B cell (primary cell): ENCODE data around the gene MYO19. TPM values are rescaled to one million over a fixed set of nuclear protein-coding genes. Genes with fewer than 3 reads are reported as not detected.

Source experiments
- ATAC-seq: fragments of 200-7000 bp; cut with Tn5 transposase; one replicate; pipeline ENCODE4 v1.10.0; 2021; ENCODE audit warnings: low read depth, mild to moderate bottlenecking, moderate number of reproducible peaks, moderate library complexity
- CTCF ChIA-PET: fragments of 350-600 bp; sonication (Branson Sonifier 250); formaldehyde crosslinking; loops from one replicate; lab custom pipeline; 2021; ENCODE audit warnings: antibody characterized with exemption, inconsistent platforms; lab: Charles Lee
- POLR2A ChIA-PET: fragments of 350-600 bp; sonication (Branson Sonifier 250); formaldehyde crosslinking; loops from one replicate; lab custom pipeline; 2021; ENCODE audit warnings: antibody characterized with exemption; lab: Charles Lee
- DNase-seq: peaks from one replicate; pipeline ENCODE4 v3.0.0; 2013
- H2AFZ ChIP-seq: 2 replicates; pipeline ENCODE4 v1.6.1; 2012; ENCODE audit warnings: mild to moderate bottlenecking, low read depth, low read length; ENCODE audit not compliant: insufficient read depth, poor library complexity, severe bottlenecking
- H3K27ac ChIP-seq, 2 donors: 1 replicate in 1 of 2; 2 replicates in 1 of 2; pipeline ENCODE4 v1.5.1; 2012 to 2013; ENCODE audit warnings: low read length in 2 of 2, mild to moderate bottlenecking in 2 of 2, moderate library complexity in 1 of 2
- H3K27me3 ChIP-seq, 4 experiments: fragments of 200-600 bp in 1 of 4; sonication (generic) in 1 of 4; replicated peaks in 1 of 4; 1 replicate in 2 of 4; 2 replicates in 2 of 4; pipeline versions ENCODE4 v1.6.1 to v1.7.0; 2013 to 2016; ENCODE audit warnings: low read length in 3 of 4, mild to moderate bottlenecking in 2 of 4, mixed read lengths in 1 of 4, moderate library complexity in 1 of 4; ENCODE audit not compliant: insufficient read depth in 4 of 4, control insufficient read depth in 3 of 4; ENCODE audit errors: control extremely low read depth in 1 of 4
- H3K36me3 ChIP-seq, 2 experiments: replicated peaks in 1 of 2; 1 replicate in 1 of 2; 2 replicates in 1 of 2; pipeline versions ENCODE4 v1.6.1 to v1.7.1; 2013; ENCODE audit warnings: low read length in 1 of 2; ENCODE audit not compliant: insufficient read depth in 2 of 2, control insufficient read depth in 1 of 2; ENCODE audit errors: control extremely low read depth in 1 of 2, extremely low read depth in 1 of 2
- H3K4me1 ChIP-seq, 2 donors: fragments of 200-600 bp in 1 of 2; sonication (generic) in 1 of 2; 1 replicate in 1 of 2; 2 replicates in 1 of 2; pipeline versions ENCODE4 v1.5.1 to v1.6.1; 2013 to 2017; ENCODE audit warnings: low read length in 2 of 2; ENCODE audit not compliant: control insufficient read depth in 2 of 2, insufficient read depth in 2 of 2
- H3K4me2 ChIP-seq: replicated peaks from 2 replicates; pipeline ENCODE3; 2012; ENCODE audit warnings: mild to moderate bottlenecking, low read depth, low read length; ENCODE audit not compliant: poor library complexity, severe bottlenecking
- H3K4me3 ChIP-seq, 5 experiments: fragments of 200-600 bp in 1 of 5; sonication (generic) in 1 of 5; 1 replicate in 3 of 5; 2 replicates in 2 of 5; pipeline versions ENCODE4 v1.5.1 to v1.7.0; 2011 to 2016; ENCODE audit warnings: low read length in 4 of 5, mild to moderate bottlenecking in 4 of 5, low read depth in 2 of 5, control low read depth in 1 of 5, moderate library complexity in 1 of 5; ENCODE audit not compliant: insufficient read depth in 1 of 5; ENCODE audit errors: control extremely low read depth in 1 of 5, extremely low read depth in 1 of 5
- H3K79me2 ChIP-seq: fragments of 200-600 bp; sonication (generic); one replicate; pipeline ENCODE4 v1.6.0; 2016; ENCODE audit warnings: low read length; ENCODE audit not compliant: control insufficient read depth, insufficient read depth
- H3K9ac ChIP-seq: fragments of 200-600 bp; sonication (generic); 2 replicates; pipeline ENCODE4 v1.6.1; 2017; ENCODE audit warnings: mild to moderate bottlenecking, low read length, moderate library complexity
- H3K9me3 ChIP-seq, 3 donors: one replicate each; pipeline versions ENCODE4 v1.6.1 to v1.7.1; 2013; ENCODE audit warnings: low read length in 2 of 3; ENCODE audit not compliant: control insufficient read depth in 2 of 3, insufficient read depth in 1 of 3; ENCODE audit errors: control extremely low read depth in 1 of 3
- H4K20me1 ChIP-seq: 2 replicates; pipeline ENCODE4 v1.6.0; 2012; ENCODE audit warnings: mild to moderate bottlenecking, low read length; ENCODE audit not compliant: insufficient read depth, control insufficient read depth, poor library complexity, severe bottlenecking
- H3K27ac Mint-ChIP-seq: one replicate; pipeline ENCODE4 v1.8.0; 2021; ENCODE audit warnings: mixed read lengths
- H3K27me3 Mint-ChIP-seq: one replicate; pipeline ENCODE4 v1.8.0; 2021; ENCODE audit warnings: mixed read lengths
- H3K4me1 Mint-ChIP-seq: one replicate; pipeline ENCODE4 v1.8.0; 2021; ENCODE audit warnings: mixed read lengths
- H3K4me3 Mint-ChIP-seq: one replicate; pipeline ENCODE4 v1.8.0; 2021; ENCODE audit warnings: mixed read lengths
- H3K9me3 Mint-ChIP-seq: one replicate; pipeline ENCODE4 v1.8.0; 2022; ENCODE audit warnings: mixed read lengths; ENCODE audit not compliant: insufficient read depth
- CTCF ChIP-seq: fragments of 200-600 bp; IDR thresholded peaks from one replicate; pipeline ENCODE4 v1.8.0; 2022; ENCODE audit warnings: antibody characterized with exemption, mild to moderate bottlenecking
- EZH2 ChIP-seq: IDR thresholded peaks from 2 replicates; pipeline ENCODE4 v1.6.1; 2012; ENCODE audit warnings: borderline replicate concordance, low read depth, mild to moderate bottlenecking, moderate library complexity, low read length; ENCODE audit not compliant: insufficient read depth, poor library complexity, severe bottlenecking
- WGBS: methylation state at CpG from one replicate; pipeline ENCODE4 v1.1.5; 2013; ENCODE audit warnings: missing lambda C conversion rate; ENCODE audit not compliant: insufficient coverage; 5-methylcytosine and 5-hydroxymethylcytosine counted together
- intact Hi-C: fragments of 100-400 bp; cut with micrococcal nuclease; formaldehyde crosslinking; loops from one replicate; pipeline ENCODE4 v1.10.0; 2022
- polyA plus RNA-seq: library from polyadenylated mRNA; depleted of rRNA; stranded (reverse); fragments of >200 nt; gene quantifications from 2 replicates; pipeline ENCODE4 v1.2.3, GENCODE V29; 2012
- total RNA-seq, 2 donors: library from RNA; stranded (reverse); fragments of 120-200 nt in 1 of 2; gene quantifications; 1 replicate in 1 of 2; 2 replicates in 1 of 2; pipeline versions ENCODE4 v1.2.3 to v1.2.4, GENCODE V29; 2013 to 2022

The MYO19 gene
- total and polyA plus RNA-seq, 2 donors (not counting 1 experiment from before 2014, with no cell fraction given) = 65.7 to 88.7 TPM

- H3K27me3 ChIP-seq = peaks cover 0 to 16% (median 14%) of the 10 kb centered on the region in 4 experiments
- H2AFZ ChIP-seq = peak overlapping the region; percentile 93
- intact Hi-C loops = loop anchor here (1.0 to 10.0 kb wide), 4 partner anchors 334 to 1262 kb away; partner anchors contain the start of genes C17orf50 and HNF1B
- peaks cover 0 to 4% (median 0%) of the 10 kb centered on the region in 3 donors for H3K9me3 ChIP-seq
- Mint-ChIP-seq H3K9me3 (no peaks in the 10 kb centered on the region), H3K27ac (peak overlapping the region; percentile 65), H3K4me3 (peak overlapping the region; percentile 81), H3K4me1 (peaks cover 30% of the 10 kb centered on the region), H3K27me3 (peaks cover 18% of the 10 kb centered on the region)
- H3K4me1 ChIP-seq = peaks cover 27 to 34% of the 10 kb centered on the region in 2 donors
- H3K27ac ChIP-seq = no peak overlapping the region
- peaks cover 31% of the 10 kb centered on the region for H3K79me2 ChIP-seq
- DNase-seq (peak; percentile 85), ATAC-seq (peak; percentile 65)
- 10% methylated on average over 79 of the region's 79 CpGs for WGBS
- H4K20me1 ChIP-seq = peaks cover 5% of the 10 kb centered on the region
- CTCF ChIA-PET = interaction anchor here (0.6 to 6.4 kb wide), 21 partner anchors 12 to 719 kb away, joined by 3 to 72 read pairs (median 4); partner anchors contain the start of genes CCL16 and CCL23
- peak overlapping the region; percentile 95 for H3K4me2 ChIP-seq
- POLR2A ChIA-PET = interaction anchor here (0.8 kb wide), 1 partner anchor 513 kb away, joined by 3 read pairs; no protein-coding TSS in a partner anchor
- peak; percentile 95 for TF ChIP-seq CTCF
- no peak for TF ChIP-seq EZH2
- H3K4me3 ChIP-seq = peak overlapping the region in 4 of 5 experiments; percentile 28 to 52 (median 48)
- peak overlapping the region; percentile 65 for H3K9ac ChIP-seq
- H3K36me3 ChIP-seq = no peaks in the 10 kb centered on the region
These were observed 51.8 kb downstream of the MYO19 start for GRCh38 chr17:36482611-36483504.
